MCF 10A (cell line): ENCODE data around the gene GABRG3. TPM values are rescaled to one million over a fixed set of nuclear protein-coding genes. Genes with fewer than 3 reads are reported as not detected.
"Not testable (repeated sequence)": the region's sequence is repeated elsewhere in the genome, so short reads cannot be mapped to it uniquely, and the experiment has no call there.

Experiments
- BruUV-seq: library from RNA; stranded (reverse); fragments of 400-500 nt; replicated peaks from 2 replicates; lab custom pipeline; 2021; lab: Mats Ljungman, UMichigan
- CTCF ChIA-PET: fragments of 300-600 bp; sonication (Branson Sonifier 250); formaldehyde crosslinking; extraction: SDS; loops from one replicate; lab custom pipeline; 2021; ENCODE audit warnings: antibody characterized with exemption, inconsistent platforms; lab: Yijun Ruan, JAX
- POLR2A ChIA-PET: fragments of 300-600, 350-650 bp; sonication (Branson Sonifier 250); formaldehyde crosslinking; extraction: SDS; loops from one replicate; lab custom pipeline; 2020; ENCODE audit warnings: antibody characterized with exemption, inconsistent platforms; lab: Yijun Ruan, JAX
- DNase-seq: peaks from one replicate; pipeline ENCODE4 v3.0.0-alpha.2; 2018; ENCODE audit not compliant: unreplicated experiment
- H3K27ac Mint-ChIP-seq: one replicate; pipeline ENCODE4 v1.8.0; 2022; ENCODE audit warnings: mild to moderate bottlenecking, low read depth, mixed read lengths; ENCODE audit not compliant: unreplicated experiment
- H3K27me3 Mint-ChIP-seq: one replicate; pipeline ENCODE4 v1.8.0; 2022; ENCODE audit warnings: mixed read lengths; ENCODE audit not compliant: insufficient read depth, unreplicated experiment
- H3K36me3 Mint-ChIP-seq: one replicate; pipeline ENCODE4 v1.8.0; 2022; ENCODE audit warnings: mild to moderate bottlenecking, moderate library complexity, mixed read lengths; ENCODE audit not compliant: insufficient read depth, unreplicated experiment
- H3K4me1 Mint-ChIP-seq: one replicate; pipeline ENCODE4 v1.8.0; 2022; ENCODE audit warnings: mixed read lengths; ENCODE audit not compliant: insufficient read depth, unreplicated experiment
- H3K4me3 Mint-ChIP-seq: one replicate; pipeline ENCODE4 v1.8.0; 2022; ENCODE audit warnings: mild to moderate bottlenecking, moderate library complexity, mixed read lengths; ENCODE audit not compliant: unreplicated experiment
- H3K9me3 Mint-ChIP-seq: one replicate; pipeline ENCODE4 v1.8.0; 2022; ENCODE audit warnings: mixed read lengths; ENCODE audit not compliant: unreplicated experiment
- CTCF ChIP-seq: fragments of 200-600 bp; IDR thresholded peaks from one replicate; pipeline ENCODE4 v1.8.0; 2022; ENCODE audit warnings: antibody characterized with exemption, mild to moderate bottlenecking; ENCODE audit not compliant: unreplicated experiment
- intact Hi-C: fragments of 100-400 bp; cut with micrococcal nuclease; formaldehyde crosslinking; loops from 2 replicates; pipeline ENCODE4 v1.14.1; 2022
- total RNA-seq: library from RNA; stranded (reverse); gene quantifications from 2 replicates; pipeline ENCODE4 v1.2.3, GENCODE V29; 2022

Gene GABRG3
- total RNA-seq, 1 experiment from 2014 or later = not detected

DNA sequence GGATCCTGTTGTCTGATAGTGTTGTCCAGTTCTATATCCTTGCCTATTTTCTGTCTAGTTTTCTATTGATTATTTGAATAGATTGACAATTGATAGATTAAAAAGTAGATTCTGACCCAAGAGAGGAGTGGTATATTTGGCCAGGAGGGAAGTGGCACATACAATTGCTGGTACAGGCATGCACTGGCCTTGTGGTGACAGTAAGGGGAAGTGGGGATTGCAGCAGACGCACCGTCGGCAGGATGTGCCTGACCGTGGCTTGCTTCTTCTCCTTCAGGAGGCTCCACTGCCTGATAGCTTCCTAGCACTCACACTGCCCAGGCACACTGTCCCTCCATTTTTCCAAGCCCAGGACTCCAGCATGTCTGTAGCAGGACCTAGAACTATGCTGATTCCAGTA lies 10.5 kb downstream of the GABRG3 start:
- DNase-seq = no peak
- no TSS peak for BruUV-seq
- H3K9me3 Mint-ChIP-seq = peaks cover 22% of the 10 kb centered on the region
- H3K4me3 Mint-ChIP-seq = no peak overlapping the region
- H3K27me3 Mint-ChIP-seq = no peaks in the 10 kb centered on the region
- no peak for TF ChIP-seq CTCF
- ChIA-PET POLR2A (no interaction called here), CTCF (no interaction called here)
- H3K4me1 Mint-ChIP-seq = no peaks in the 10 kb centered on the region
- no peak overlapping the region for H3K27ac Mint-ChIP-seq
- no peaks in the 10 kb centered on the region for H3K36me3 Mint-ChIP-seq
- intact Hi-C loops = no loop called here

DNA sequence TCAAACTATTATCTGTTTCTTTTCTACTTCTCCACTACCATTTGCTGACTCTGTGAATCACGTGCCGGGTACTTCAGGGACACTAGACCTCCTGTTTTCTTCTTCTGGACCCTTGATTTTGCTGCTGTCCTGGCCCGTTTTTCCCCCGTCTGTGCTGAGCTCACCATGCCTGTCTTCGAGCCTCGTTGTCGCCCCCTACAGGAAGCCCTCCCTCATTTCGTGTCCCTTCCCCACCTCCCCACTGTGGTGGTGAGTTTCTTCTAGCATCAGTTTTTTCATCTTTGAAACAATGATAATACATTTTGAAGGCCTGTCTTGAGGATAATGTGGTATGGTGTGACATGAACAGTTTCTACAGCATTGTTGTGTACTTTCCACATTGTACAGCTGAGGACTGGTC lies 12.8 kb downstream of the GABRG3 start:
- POLR2A ChIA-PET = no interaction called here
- H3K36me3 Mint-ChIP-seq = no peaks in the 10 kb centered on the region
- H3K4me1 Mint-ChIP-seq = no peaks in the 10 kb centered on the region
- no peaks in the 10 kb centered on the region for H3K27me3 Mint-ChIP-seq
- CTCF ChIA-PET = no interaction called here
- intact Hi-C loops = no loop called here
- no peak for DNase-seq
- no peak overlapping the region for H3K27ac Mint-ChIP-seq
- no peak for TF ChIP-seq CTCF
- no peak overlapping the region for H3K4me3 Mint-ChIP-seq
- BruUV-seq = no TSS peak
- peaks cover 34% of the 10 kb centered on the region for H3K9me3 Mint-ChIP-seq

- H3K9me3 Mint-ChIP-seq = peaks cover 38% of the 10 kb centered on the region
- DNase-seq = no peak
- no peak overlapping the region for H3K27ac Mint-ChIP-seq
- no peak for TF ChIP-seq CTCF
- no peaks in the 10 kb centered on the region for H3K27me3 Mint-ChIP-seq
- CTCF ChIA-PET = interaction anchor here (0.7 kb wide), 1 partner anchor 992 kb away, joined by 3 read pairs; no protein-coding TSS in a partner anchor
- H3K4me3 Mint-ChIP-seq = no peak overlapping the region
- POLR2A ChIA-PET = no interaction called here
- H3K36me3 Mint-ChIP-seq = no peaks in the 10 kb centered on the region
- intact Hi-C loops = no loop called here
- no peaks in the 10 kb centered on the region for H3K4me1 Mint-ChIP-seq
- BruUV-seq = no TSS peak
Measured at GRCh38 chr15:26985050-26985449, 14.1 kb downstream of the GABRG3 start.

DNA sequence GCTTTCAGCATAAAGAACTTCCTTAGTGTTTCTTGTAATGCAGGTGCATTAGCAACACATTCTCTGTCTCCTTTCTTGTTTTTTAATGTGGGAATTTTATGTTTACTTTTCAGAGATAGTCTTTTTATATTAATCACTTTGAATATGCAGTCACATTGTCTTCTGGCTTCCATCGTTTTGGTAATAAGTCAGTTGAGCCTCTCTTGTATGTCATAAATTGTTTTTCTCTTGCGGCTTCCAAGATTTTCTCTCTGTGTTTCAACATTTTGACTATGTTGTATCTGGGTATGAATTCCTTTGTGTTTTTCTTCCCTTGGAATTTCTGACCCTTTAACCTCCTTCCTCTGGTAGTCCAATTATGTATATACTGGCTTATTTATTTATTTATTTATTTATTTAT lies 25.3 kb downstream of the GABRG3 start:
- intact Hi-C loops = no loop called here
- no TSS peak for BruUV-seq
- Mint-ChIP-seq H3K27ac (no peak overlapping the region), H3K27me3 (no peaks in the 10 kb centered on the region), H3K36me3 (peaks cover 4% of the 10 kb centered on the region), H3K4me3 (no peak overlapping the region), H3K9me3 (peaks cover 72% of the 10 kb centered on the region), H3K4me1 (no peaks in the 10 kb centered on the region)
- DNase-seq = no peak
- TF ChIP-seq CTCF = no peak
- CTCF ChIA-PET = no interaction called here
- POLR2A ChIA-PET = no interaction called here

DNA sequence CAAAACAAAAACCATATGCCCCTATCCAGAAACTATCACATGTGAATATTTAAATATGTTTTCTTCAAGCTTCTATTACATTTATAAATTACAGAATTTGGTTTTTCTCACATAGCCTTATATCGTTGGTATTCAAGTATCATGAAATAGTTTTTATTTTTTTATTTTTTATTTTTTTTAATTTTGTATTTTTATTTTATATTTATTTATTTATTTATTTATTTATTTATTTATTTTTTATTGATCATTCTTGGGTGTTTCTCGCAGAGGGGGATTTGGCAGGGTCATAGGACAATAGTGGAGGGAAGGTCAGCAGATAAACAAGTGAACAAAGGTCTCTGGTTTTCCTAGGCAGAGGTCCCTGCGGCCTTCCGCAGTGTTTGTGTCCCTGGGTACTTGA lies 32.0 kb downstream of the GABRG3 start:
- H3K4me1 Mint-ChIP-seq, intact Hi-C loops, BruUV-seq, DNase-seq, POLR2A ChIA-PET, H3K36me3 Mint-ChIP-seq, CTCF ChIA-PET, H3K27me3 Mint-ChIP-seq, H3K4me3 Mint-ChIP-seq, H3K27ac Mint-ChIP-seq: not testable (repeated sequence)
- H3K9me3 Mint-ChIP-seq = peaks cover 32% of the 10 kb centered on the region

- H3K9me3 Mint-ChIP-seq = peaks cover 32% of the 10 kb centered on the region
- DNase-seq, H3K27ac Mint-ChIP-seq, H3K4me1 Mint-ChIP-seq, BruUV-seq, intact Hi-C loops, H3K4me3 Mint-ChIP-seq, H3K36me3 Mint-ChIP-seq, POLR2A ChIA-PET, H3K27me3 Mint-ChIP-seq, CTCF ChIA-PET: not testable (repeated sequence)
Measured at GRCh38 chr15:27004226-27004625, 33.2 kb downstream of the GABRG3 start.
